ENCODE results near the gene NPHS1. TPM values are rescaled to one million over a fixed set of nuclear protein-coding genes. Genes with fewer than 3 reads are reported as not detected.

NPHS1 gene
- total RNA-seq, 3 donors from 2014 or later = 0.15 TPM; not detected in 2

GRCh38 chr19:35818445-35818844 is 33.9 kb downstream of the NPHS1 start:
- no peak overlapping the region for H3K27ac ChIP-seq
- TF ChIP-seq, protein P1, sequence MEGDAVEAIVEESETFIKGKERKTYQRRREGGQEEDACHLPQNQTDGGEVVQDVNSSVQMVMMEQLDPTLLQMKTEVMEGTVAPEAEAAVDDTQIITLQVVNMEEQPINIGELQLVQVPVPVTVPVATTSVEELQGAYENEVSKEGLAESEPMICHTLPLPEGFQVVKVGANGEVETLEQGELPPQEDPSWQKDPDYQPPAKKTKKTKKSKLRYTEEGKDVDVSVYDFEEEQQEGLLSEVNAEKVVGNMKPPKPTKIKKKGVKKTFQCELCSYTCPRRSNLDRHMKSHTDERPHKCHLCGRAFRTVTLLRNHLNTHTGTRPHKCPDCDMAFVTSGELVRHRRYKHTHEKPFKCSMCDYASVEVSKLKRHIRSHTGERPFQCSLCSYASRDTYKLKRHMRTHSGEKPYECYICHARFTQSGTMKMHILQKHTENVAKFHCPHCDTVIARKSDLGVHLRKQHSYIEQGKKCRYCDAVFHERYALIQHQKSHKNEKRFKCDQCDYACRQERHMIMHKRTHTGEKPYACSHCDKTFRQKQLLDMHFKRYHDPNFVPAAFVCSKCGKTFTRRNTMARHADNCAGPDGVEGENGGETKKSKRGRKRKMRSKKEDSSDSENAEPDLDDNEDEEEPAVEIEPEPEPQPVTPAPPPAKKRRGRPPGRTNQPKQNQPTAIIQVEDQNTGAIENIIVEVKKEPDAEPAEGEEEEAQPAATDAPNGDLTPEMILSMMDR (IDR thresholded peaks at IDR 0.05) = no peak
- TF ChIP-seq POLR2AphosphoS5 (IDR thresholded peaks at IDR 0.05) (no peak), POLR2A (IDR thresholded peaks at IDR 0.05) (no peak)
- no peaks in the 10 kb centered on the region for H3K36me3 ChIP-seq
- peaks cover 0 to 26% of the 10 kb centered on the region in 2 donors for H3K27me3 ChIP-seq
- H3K4me3 ChIP-seq = no peak overlapping the region
- intact Hi-C loops (cut with DNase I; ENCODE audit: low total_unique reads) = no loop called here
- no peak for DNase-seq (ENCODE audit: low spot score in 2 of 2)
- no peaks in the 10 kb centered on the region for H3K9me3 ChIP-seq
- H3K4me1 ChIP-seq = no peaks in the 10 kb centered on the region

DNA sequence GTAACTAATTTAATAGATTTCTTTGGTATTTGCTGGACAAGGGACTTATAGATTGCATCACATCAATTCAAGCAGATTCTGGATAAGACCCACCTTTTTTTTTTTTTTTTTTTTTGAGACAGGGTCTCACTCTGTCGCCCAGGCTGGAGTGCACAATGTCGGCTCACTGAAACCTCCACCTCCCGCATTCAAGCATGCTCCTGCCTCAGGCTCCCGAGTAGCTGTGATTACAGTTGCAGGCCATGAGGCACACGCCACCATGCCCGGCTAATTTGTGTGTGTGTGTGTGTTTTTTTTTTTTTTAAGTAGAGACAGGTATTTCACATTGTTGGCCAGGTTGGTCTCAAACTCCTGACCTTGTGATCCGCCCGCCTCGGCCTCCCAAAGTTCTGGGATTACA is 35.5 kb downstream of the NPHS1 start:
- intact Hi-C loops (cut with DNase I; ENCODE audit: low total_unique reads) = no loop called here
- Histone ChIP-seq H3K4me1 (no peaks in the 10 kb centered on the region), H3K36me3 (no peaks in the 10 kb centered on the region), H3K4me3 (no peak overlapping the region), H3K27ac (no peak overlapping the region), H3K27me3 (peaks cover 0 to 32% of the 10 kb centered on the region in 2 donors), H3K9me3 (no peaks in the 10 kb centered on the region)
- DNase-seq (ENCODE audit: low spot score in 2 of 2) = no peak
- TF ChIP-seq POLR2AphosphoS5 (IDR thresholded peaks at IDR 0.05) = no peak
- no peak for TF ChIP-seq POLR2A (IDR thresholded peaks at IDR 0.05)
- TF ChIP-seq, protein P1 (IDR thresholded peaks at IDR 0.05) = no peak

- Histone ChIP-seq H3K27ac (no peak overlapping the region), H3K36me3 (no peaks in the 10 kb centered on the region), H3K4me1 (no peaks in the 10 kb centered on the region), H3K4me3 (no peak overlapping the region), H3K27me3 (peaks cover 0 to 35% of the 10 kb centered on the region in 2 donors), H3K9me3 (no peaks in the 10 kb centered on the region)
- intact Hi-C loops (cut with DNase I; ENCODE audit: low total_unique reads) = no loop called here
- no peak for DNase-seq (ENCODE audit: low spot score in 2 of 2)
- TF ChIP-seq POLR2AphosphoS5 (IDR thresholded peaks at IDR 0.05) = no peak
- TF ChIP-seq, protein P1 (IDR thresholded peaks at IDR 0.05) = no peak
- no peak for TF ChIP-seq POLR2A (IDR thresholded peaks at IDR 0.05)
Measured at GRCh38 chr19:35816262-35816661, 36.0 kb downstream of the NPHS1 start.

- Histone ChIP-seq H3K27ac (no peak overlapping the region), H3K27me3 (peaks cover 0 to 33% of the 10 kb centered on the region in 2 donors), H3K4me3 (no peak overlapping the region), H3K9me3 (no peaks in the 10 kb centered on the region), H3K4me1 (no peaks in the 10 kb centered on the region), H3K36me3 (no peaks in the 10 kb centered on the region)
- intact Hi-C loops (cut with DNase I; ENCODE audit: low total_unique reads) = no loop called here
- DNase-seq (ENCODE audit: low spot score in 2 of 2) = no peak
- TF ChIP-seq, protein P1 (IDR thresholded peaks at IDR 0.05) = no peak
- TF ChIP-seq POLR2AphosphoS5 (IDR thresholded peaks at IDR 0.05) = no peak
- TF ChIP-seq POLR2A (IDR thresholded peaks at IDR 0.05) = no peak
Measured at GRCh38 chr19:35813043-35813890, 39.0 kb downstream of the NPHS1 start.

DNA sequence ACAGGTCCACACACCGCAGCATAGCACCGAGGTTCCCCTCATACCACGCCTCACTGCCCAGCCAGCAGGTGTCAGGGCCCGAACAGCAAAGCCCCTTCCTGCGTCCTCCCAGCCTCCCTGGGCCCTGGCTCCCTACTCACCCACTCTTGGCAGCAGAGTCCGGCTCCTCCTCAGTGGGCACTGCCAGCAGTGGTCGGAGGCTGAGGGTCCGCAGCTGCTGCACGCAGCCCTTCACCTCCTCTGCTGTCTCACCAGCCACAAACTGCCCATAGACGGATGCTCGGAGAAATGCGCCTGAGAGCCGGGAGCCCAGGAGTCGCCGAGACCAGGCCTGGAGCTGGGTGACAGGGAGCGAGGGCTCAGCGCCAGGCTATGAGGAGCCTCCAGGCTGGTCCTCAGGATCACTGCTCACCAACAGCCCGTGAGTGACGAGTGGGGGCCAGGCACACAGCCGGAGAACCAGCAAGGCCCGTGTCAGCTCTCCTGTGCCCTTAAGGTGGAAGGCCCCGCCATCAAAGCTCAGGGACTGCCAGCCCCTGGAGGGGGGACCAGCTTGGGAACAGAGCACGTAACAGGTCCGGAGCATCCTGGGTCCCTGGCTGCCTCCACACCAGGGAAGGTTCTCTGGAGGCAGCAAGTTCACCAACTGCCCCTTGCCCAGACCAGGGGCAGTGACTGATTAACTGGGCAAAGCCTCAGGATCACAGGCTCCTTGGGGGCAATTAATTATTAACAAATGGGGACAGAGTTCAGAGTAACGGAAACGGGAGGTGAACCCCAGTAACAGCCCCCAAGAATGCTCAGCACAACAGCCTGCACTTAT is 39.9 kb downstream of the NPHS1 start, which contains the start of gene PRODH2:
Gene PRODH2, minus strand, starts transcription at position 626 of the 823 bp plus-strand sequence. Its CDS starts 40 bp downstream, at position 586.
- H3K27me3 ChIP-seq = peaks cover 0 to 32% of the 10 kb centered on the region in 2 donors
- DNase-seq (ENCODE audit: low spot score in 2 of 2) = no peak
- intact Hi-C loops (cut with DNase I; ENCODE audit: low total_unique reads) = no loop called here
- H3K4me1 ChIP-seq = no peaks in the 10 kb centered on the region
- H3K9me3 ChIP-seq = no peaks in the 10 kb centered on the region
- TF ChIP-seq POLR2AphosphoS5 (IDR thresholded peaks at IDR 0.05) (no peak), POLR2A (IDR thresholded peaks at IDR 0.05) (no peak)
- TF ChIP-seq, protein P1 (IDR thresholded peaks at IDR 0.05) = no peak
- no peak within 1 kb of the TSS for H3K4me3 ChIP-seq
- no peak within 1 kb of the TSS for H3K27ac ChIP-seq
- no peaks in the 10 kb centered on the region for H3K36me3 ChIP-seq

Measured in breast epithelium (tissue), 4 donors.